ENCODE results near the gene RAB24.

GRCh38 chr5:177290816-177291596 lies 12.5 kb downstream of the RAB24 start:
- TF ChIP-seq TAF1 (IDR thresholded peaks at IDR 0.05; ENCODE audit: borderline replicate concordance, insufficient read depth, low read length): no peak
- TF ChIP-seq POLR2AphosphoS5 (IDR thresholded peaks at IDR 0.05; ENCODE audit: low read depth, low read length): no peak

All from PFSK-1 (cell line).